DND-41 (cell line): Measurements from ENCODE around the gene MUC6.

ENCODE experiments used
- CTCF ChIP-seq: IDR thresholded peaks from 2 replicates; pipeline ENCODE4 v1.5.1; 2012; ENCODE audit warnings: borderline replicate concordance, low read length, moderate library complexity, mild to moderate bottlenecking; ENCODE audit not compliant: poor library complexity, severe bottlenecking; ENCODE audit errors: extremely low read depth
- EZH2 ChIP-seq: IDR thresholded peaks from 3 replicates; pipeline ENCODE4 v1.6.1; 2012; ENCODE audit warnings: borderline replicate concordance, low read depth, mild to moderate bottlenecking, moderate library complexity, low read length, inconsistent platforms; ENCODE audit not compliant: severe bottlenecking

- TF ChIP-seq CTCF (no peak), EZH2 (no peak)
Measured at GRCh38 chr11:1081601-1082311, 45.2 kb upstream of the MUC6 start.
